Measurements from ENCODE around the gene EXOC1. TPM values are rescaled to one million over a fixed set of nuclear protein-coding genes. Genes with fewer than 3 reads are reported as not detected.

The EXOC1 gene
- total and polyA plus RNA-seq, 9 of the 15 experiments (the other 6 are each of a cell fraction or from before 2014, with no cell fraction given), result 16.0 to 45.5 (median 26.2) TPM

DNA sequence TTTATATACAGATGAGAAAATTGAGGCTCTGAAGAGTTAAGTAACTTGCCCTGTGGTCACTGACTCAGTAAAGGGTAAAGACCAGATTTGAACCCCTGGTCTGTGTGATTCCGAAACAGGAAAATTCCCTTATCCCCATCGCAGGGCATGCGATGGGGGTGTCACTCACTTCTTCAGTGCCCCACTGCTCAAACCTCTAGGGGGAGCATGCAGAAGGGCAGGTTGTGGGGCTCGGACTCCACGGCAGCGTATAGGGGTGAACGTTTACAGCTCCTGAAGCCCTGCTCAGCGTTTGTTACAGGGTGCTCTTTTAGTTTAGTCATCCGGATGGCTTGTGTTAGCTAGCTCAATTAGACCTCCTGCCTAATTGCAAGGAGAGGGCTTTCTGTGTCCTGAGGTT lies 3.7 kb upstream of the EXOC1 start:
- CTCF ChIA-PET (ENCODE audit: low intra/inter-chr PET ratio), result no interaction called here
- ATAC-seq (no peak), DNase-seq (ENCODE audit: extremely low read depth in 1 of 4, low spot score in 3 of 4) (peak in 1 of 4 experiments; percentile 17), FAIRE-seq (no peak)
- Histone ChIP-seq H2AFZ (ENCODE audit: low read depth, low read length) (peak overlapping the region; percentile 89), H3K9ac (ENCODE audit: insufficient read depth in 1 of 2, low read depth in 2 of 2, low read length in 2 of 2) (no peak overlapping the region), H3K27ac (ENCODE audit: extremely low read depth, low read depth, low read length) (no peak overlapping the region), H3K4me1 (replicated peaks in 1 of 2; ENCODE audit: control insufficient read depth in 2 of 2, insufficient read depth in 2 of 2, low read length in 2 of 2) (peaks cover 0 to 3% of the 10 kb centered on the region in 2 experiments; a peak in 2 of 5 replicates), H3K9me1 (ENCODE audit: control insufficient read depth, insufficient read depth, low read length) (no peaks in the 10 kb centered on the region), H4K20me1 (replicated peaks; ENCODE audit: control insufficient read depth, insufficient read depth, low read length) (no peaks in the 10 kb centered on the region), H3K79me2 (ENCODE audit: control insufficient read depth, insufficient read depth, low read length) (peaks cover 12% of the 10 kb centered on the region), H3K9me3 (replicated peaks; ENCODE audit: control insufficient read depth, insufficient read depth, low read depth, low read length) (no peaks in the 10 kb centered on the region), H3K4me3 (no peak overlapping the region), H3K27me3 (ENCODE audit: control insufficient read depth in 2 of 2, insufficient read depth in 2 of 2, low read length in 2 of 2) (no peaks in the 10 kb centered on the region), H3K4me2 (ENCODE audit: insufficient read depth, low read length) (no peak overlapping the region), H3K36me3 (ENCODE audit: control insufficient read depth, insufficient read depth, low read length) (no peaks in the 10 kb centered on the region)
- in situ Hi-C loops (cut with MboI), result loop anchor here (10.0 kb wide), 1 partner anchor 495 kb away; no protein-coding TSS in a partner anchor
- TF ChIP-seq, protein P1, sequence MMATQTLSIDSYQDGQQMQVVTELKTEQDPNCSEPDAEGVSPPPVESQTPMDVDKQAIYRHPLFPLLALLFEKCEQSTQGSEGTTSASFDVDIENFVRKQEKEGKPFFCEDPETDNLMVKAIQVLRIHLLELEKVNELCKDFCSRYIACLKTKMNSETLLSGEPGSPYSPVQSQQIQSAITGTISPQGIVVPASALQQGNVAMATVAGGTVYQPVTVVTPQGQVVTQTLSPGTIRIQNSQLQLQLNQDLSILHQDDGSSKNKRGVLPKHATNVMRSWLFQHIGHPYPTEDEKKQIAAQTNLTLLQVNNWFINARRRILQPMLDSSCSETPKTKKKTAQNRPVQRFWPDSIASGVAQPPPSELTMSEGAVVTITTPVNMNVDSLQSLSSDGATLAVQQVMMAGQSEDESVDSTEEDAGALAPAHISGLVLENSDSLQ (IDR thresholded peaks at IDR 0.05), result peak; percentile 56
- TF ChIP-seq, protein P2, sequence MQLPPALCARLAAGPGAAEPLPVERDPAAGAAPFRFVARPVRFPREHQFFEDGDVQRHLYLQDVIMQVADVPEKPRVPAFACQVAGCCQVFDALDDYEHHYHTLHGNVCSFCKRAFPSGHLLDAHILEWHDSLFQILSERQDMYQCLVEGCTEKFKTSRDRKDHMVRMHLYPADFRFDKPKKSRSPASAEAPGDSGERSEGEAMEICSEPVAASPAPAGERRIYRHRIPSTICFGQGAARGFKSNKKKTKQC (CRISPR knock-in tag; IDR thresholded peaks at IDR 0.05), result no peak
- TF ChIP-seq, protein P3, sequence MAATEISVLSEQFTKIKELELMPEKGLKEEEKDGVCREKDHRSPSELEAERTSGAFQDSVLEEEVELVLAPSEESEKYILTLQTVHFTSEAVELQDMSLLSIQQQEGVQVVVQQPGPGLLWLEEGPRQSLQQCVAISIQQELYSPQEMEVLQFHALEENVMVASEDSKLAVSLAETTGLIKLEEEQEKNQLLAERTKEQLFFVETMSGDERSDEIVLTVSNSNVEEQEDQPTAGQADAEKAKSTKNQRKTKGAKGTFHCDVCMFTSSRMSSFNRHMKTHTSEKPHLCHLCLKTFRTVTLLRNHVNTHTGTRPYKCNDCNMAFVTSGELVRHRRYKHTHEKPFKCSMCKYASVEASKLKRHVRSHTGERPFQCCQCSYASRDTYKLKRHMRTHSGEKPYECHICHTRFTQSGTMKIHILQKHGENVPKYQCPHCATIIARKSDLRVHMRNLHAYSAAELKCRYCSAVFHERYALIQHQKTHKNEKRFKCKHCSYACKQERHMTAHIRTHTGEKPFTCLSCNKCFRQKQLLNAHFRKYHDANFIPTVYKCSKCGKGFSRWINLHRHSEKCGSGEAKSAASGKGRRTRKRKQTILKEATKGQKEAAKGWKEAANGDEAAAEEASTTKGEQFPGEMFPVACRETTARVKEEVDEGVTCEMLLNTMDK (IDR thresholded peaks at IDR 0.05; ENCODE audit: borderline replicate concordance, insufficient read depth, low read depth, low read length, poor library complexity, severe bottlenecking), result peak; percentile 48
- TF ChIP-seq, protein P4, sequence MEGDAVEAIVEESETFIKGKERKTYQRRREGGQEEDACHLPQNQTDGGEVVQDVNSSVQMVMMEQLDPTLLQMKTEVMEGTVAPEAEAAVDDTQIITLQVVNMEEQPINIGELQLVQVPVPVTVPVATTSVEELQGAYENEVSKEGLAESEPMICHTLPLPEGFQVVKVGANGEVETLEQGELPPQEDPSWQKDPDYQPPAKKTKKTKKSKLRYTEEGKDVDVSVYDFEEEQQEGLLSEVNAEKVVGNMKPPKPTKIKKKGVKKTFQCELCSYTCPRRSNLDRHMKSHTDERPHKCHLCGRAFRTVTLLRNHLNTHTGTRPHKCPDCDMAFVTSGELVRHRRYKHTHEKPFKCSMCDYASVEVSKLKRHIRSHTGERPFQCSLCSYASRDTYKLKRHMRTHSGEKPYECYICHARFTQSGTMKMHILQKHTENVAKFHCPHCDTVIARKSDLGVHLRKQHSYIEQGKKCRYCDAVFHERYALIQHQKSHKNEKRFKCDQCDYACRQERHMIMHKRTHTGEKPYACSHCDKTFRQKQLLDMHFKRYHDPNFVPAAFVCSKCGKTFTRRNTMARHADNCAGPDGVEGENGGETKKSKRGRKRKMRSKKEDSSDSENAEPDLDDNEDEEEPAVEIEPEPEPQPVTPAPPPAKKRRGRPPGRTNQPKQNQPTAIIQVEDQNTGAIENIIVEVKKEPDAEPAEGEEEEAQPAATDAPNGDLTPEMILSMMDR (IDR thresholded peaks at IDR 0.05 in 2 of 3, conservative IDR thresholded peaks at IDR 0.05 in 1 of 3; ENCODE audit: insufficient read depth in 2 of 3, low read depth in 1 of 3, low read length in 3 of 3), result peak; percentile 4 to 51 (median 41); a peak in 3 of 6 replicates
- no peak for TF ChIP-seq KAT2B (IDR thresholded peaks at IDR 0.05; ENCODE audit: low read depth, low read length)
- whole genome bisulfite sequencing (ENCODE audit: insufficient coverage, low coverage, missing lambda C conversion rate), result 55% methylated on average over 9 of the region's 9 CpGs
- intact Hi-C loops (cut with micrococcal nuclease), result no loop called here
- BruUV-seq (replicated peaks), result no TSS peak
- POLR2A ChIA-PET, result no interaction called here

Measured in K562 (cell line).